Bronchial epithelial cell (primary cell): ENCODE measurements around the gene NRP1. TPM values are rescaled to one million over a fixed set of nuclear protein-coding genes. Genes with fewer than 3 reads are reported as not detected.
"Not testable (repeated sequence)": the region's sequence is repeated elsewhere in the genome, so short reads cannot be mapped to it uniquely, and the experiment has no call there.

Experiments used
- DNase-seq: peaks from one replicate; pipeline ENCODE4 v3.0.0-alpha.2; 2010; ENCODE audit warnings: low read depth
- FAIRE-seq: peaks from 2 replicates; lab custom pipeline; 2011; peaks lifted over from hg19 to GRCh38; lab: Jason Lieb, UNC
- H3K27me3 ChIP-seq: 2 replicates; pipeline ENCODE4 v1.5.1; 2011; ENCODE audit warnings: low read length; ENCODE audit not compliant: control insufficient read depth, insufficient read depth
- H3K36me3 ChIP-seq: 2 replicates; pipeline ENCODE4 v1.5.1; 2011; ENCODE audit warnings: low read length; ENCODE audit not compliant: control insufficient read depth, insufficient read depth
- H3K4me3 ChIP-seq: 2 replicates; pipeline ENCODE4 v1.5.1; 2011; ENCODE audit warnings: mild to moderate bottlenecking, low read depth, low read length, control low read depth
- total RNA-seq: library from RNA; depleted of rRNA; stranded (reverse); fragments of >200 nt; gene quantifications from 2 replicates; pipeline ENCODE4 v1.2.1, GENCODE V29; 2014
- TF ChIP-seq, protein P1 (sequence below): IDR thresholded peaks from 2 replicates; pipeline ENCODE4 v1.5.1; 2011; ENCODE audit warnings: mild to moderate bottlenecking, moderate library complexity, low read length, control low read depth, inconsistent platforms; ENCODE audit not compliant: insufficient read depth, severe bottlenecking

The NRP1 gene
- total RNA-seq, 1 donor from 2014 or later = 21.6 TPM

DNA sequence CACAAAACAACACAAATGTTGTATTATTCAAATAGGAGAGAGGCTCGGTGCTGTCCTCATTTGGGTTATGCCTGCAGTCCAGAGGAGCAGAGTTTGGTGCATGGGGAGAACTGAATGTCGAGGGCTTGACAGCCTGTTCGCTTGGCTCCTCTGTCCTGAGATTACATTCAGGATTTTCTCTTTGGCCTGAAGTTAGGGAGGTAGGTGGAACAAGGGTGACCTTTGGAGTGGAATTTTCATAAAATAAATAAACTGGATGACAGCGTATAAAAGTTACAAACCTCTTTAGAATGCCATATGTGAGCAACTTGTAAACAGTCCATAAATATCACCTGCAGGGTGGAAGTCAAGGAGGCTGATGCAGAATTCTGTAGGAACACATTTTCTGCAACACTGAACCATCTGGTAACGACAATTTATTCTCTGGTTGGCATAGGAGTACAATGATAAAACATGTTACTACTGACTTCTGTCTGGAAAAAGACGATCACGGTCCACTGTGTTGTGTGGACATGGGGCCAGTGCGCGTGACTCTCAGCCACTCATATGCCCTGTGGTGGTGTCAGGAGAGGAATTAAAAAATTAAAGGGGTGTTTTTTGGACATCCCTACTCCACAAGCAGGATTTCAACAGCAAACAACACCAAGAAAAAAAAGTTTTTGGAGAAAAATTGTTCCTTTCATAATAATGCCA is 33.2 kb downstream of the NRP1 start:
- no peak overlapping the region for H3K4me3 ChIP-seq
- DNase-seq (no peak), FAIRE-seq (no peak)
- TF ChIP-seq, protein P1, sequence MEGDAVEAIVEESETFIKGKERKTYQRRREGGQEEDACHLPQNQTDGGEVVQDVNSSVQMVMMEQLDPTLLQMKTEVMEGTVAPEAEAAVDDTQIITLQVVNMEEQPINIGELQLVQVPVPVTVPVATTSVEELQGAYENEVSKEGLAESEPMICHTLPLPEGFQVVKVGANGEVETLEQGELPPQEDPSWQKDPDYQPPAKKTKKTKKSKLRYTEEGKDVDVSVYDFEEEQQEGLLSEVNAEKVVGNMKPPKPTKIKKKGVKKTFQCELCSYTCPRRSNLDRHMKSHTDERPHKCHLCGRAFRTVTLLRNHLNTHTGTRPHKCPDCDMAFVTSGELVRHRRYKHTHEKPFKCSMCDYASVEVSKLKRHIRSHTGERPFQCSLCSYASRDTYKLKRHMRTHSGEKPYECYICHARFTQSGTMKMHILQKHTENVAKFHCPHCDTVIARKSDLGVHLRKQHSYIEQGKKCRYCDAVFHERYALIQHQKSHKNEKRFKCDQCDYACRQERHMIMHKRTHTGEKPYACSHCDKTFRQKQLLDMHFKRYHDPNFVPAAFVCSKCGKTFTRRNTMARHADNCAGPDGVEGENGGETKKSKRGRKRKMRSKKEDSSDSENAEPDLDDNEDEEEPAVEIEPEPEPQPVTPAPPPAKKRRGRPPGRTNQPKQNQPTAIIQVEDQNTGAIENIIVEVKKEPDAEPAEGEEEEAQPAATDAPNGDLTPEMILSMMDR = no peak
- no peaks in the 10 kb centered on the region for H3K36me3 ChIP-seq
- H3K27me3 ChIP-seq = no peaks in the 10 kb centered on the region

DNA sequence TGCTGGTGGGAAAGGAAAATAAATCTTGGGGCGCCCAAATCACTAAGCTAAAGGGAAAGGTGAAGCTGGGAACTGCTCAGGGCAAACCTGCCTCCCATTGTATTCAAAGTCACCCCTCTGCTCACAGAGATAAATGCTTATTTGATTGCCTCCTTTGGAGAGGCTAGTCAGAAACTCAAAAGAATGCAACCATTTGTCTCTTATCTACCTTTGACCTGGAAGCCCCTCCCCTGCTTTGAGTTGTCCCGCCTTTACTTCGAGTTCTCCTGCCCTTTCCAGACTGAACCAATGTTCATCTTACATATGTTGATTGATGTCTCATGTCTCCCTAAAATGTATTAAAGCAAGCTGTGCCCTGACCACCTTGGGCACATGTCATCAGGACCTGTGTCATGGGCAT is 33.9 kb downstream of the NRP1 start:
- not testable (repeated sequence) for H3K4me3 ChIP-seq, H3K36me3 ChIP-seq, FAIRE-seq

DNA sequence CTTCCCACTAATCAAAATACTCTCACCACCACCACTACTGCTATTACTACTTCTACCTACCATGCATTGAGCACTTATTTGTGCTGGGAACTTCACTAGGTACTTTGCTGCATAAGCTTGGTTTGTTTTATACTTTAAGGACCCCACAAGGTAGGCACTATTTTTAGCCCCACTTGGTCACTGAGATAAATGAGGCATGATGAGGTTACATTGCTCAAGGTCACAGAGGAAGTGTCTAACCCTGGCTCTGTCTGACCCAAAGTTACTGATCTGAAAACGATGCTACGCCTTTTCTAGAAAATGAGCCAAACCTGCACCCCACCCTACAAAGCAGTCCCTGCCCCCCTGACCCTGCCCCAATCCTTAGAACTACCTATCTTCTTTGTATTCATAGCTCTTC is 35.6 kb downstream of the NRP1 start:
- Histone ChIP-seq H3K27me3 (no peaks in the 10 kb centered on the region), H3K36me3 (no peaks in the 10 kb centered on the region), H3K4me3 (no peak overlapping the region)
- DNase-seq (no peak), FAIRE-seq (no peak)
- TF ChIP-seq, protein P1 = no peak

More for the DNA sequence above, 33.9 kb downstream of the NRP1 start:
- not testable (repeated sequence) for H3K27me3 ChIP-seq, DNase-seq

DNA sequence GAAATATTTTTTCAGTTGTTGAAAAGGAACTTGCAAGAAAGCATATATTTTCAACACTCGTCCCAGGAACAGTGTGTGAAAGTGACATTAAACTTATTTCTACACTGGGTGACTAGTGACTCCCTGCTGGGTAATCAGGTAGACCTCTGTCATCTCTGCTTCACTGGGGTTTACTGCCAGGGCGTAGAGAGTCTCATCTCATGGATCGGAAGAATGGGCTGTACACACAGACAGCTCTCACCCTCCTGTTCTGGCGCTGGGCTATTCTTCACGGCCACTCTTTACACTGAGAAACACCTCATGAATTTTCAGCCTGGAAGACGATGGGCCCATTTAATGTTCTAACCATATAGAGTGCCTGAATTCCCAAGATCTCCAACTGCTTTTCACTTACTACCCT is 36.4 kb downstream of the NRP1 start:
- H3K27me3 ChIP-seq = no peaks in the 10 kb centered on the region
- no peak overlapping the region for H3K4me3 ChIP-seq
- FAIRE-seq = no peak
- TF ChIP-seq, protein P1 = no peak
- DNase-seq = no peak
- no peaks in the 10 kb centered on the region for H3K36me3 ChIP-seq

DNA sequence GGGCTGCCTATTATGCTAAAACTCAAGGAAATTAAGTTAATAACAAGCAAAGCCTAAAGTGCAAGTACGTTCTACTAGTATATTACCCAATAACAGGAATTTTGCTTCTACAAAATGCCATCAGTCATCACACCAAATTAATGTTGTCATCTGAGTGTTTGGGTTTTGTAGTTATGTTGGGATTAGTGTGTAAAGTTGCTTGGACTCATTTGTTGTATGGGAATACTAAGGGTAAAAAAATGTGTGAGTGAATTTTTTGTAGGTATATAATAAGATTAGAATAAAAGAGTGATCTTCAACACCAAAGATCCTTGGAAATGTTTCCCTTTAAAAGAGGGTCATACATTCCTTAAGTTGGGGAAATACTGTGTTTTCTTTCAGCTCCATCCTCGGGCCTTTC is 38.6 kb downstream of the NRP1 start:
- H3K27me3 ChIP-seq = no peaks in the 10 kb centered on the region
- no peaks in the 10 kb centered on the region for H3K36me3 ChIP-seq
- TF ChIP-seq, protein P1 = no peak
- H3K4me3 ChIP-seq = no peak overlapping the region
- no peak for FAIRE-seq
- DNase-seq = no peak

DNA sequence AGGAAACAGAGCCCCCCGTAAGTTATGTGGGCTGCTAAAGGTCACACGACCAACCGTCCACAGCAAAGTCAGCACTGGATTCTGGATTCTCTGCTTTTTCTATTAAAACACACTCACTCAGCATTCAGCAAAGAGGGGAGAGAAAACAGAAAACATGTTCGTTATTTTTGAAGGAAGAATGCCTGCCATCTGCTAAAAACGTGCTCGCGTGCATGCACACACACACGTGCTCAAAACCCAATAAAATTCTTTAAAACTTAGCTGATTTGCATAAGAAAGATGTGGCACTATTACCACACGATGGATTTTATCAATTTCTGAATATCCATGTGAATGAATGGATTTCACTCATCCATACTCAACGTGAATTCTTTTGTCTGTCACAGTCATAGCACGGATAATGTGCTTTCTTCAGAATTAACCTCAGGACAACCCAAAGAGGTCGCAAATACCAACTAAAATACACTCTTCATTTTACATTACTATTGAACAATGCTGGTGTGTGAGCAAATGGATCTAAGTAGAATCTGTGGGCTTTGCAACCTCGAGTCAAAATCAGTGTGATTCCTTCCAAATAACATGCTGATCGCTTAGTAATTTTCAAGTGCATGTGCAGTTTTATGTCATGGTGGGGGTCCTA is 40.8 kb downstream of the NRP1 start:
- TF ChIP-seq, protein P1 = no peak
- FAIRE-seq (no peak), DNase-seq (no peak)
- Histone ChIP-seq H3K4me3 (no peak overlapping the region), H3K36me3 (no peaks in the 10 kb centered on the region), H3K27me3 (no peaks in the 10 kb centered on the region)
